DOHH2 (cell line): ENCODE data around the gene NBPF1.
"Not testable (repeated sequence)": the region's sequence is repeated elsewhere in the genome, so short reads cannot be mapped to it uniquely, and the experiment has no call there.

Source experiments
- EZH2phosphoT487 ChIP-seq: fragments of 200-600 bp; sonication (generic); IDR thresholded peaks from 2 replicates; pipeline ENCODE4 v1.6.1; 2017; ENCODE audit warnings: borderline replicate concordance, mild to moderate bottlenecking, antibody characterized with exemption, low read length, moderate library complexity, mixed read lengths
- TF ChIP-seq, protein P1 (sequence below): fragments of 200-600 bp; sonication (generic); IDR thresholded peaks from one replicate; pipeline ENCODE4 v1.5.1; 2014; ENCODE audit warnings: antibody characterized with exemption, mild to moderate bottlenecking, low read depth, low read length; ENCODE audit not compliant: poor library complexity, severe bottlenecking

- TF ChIP-seq, protein P1, sequence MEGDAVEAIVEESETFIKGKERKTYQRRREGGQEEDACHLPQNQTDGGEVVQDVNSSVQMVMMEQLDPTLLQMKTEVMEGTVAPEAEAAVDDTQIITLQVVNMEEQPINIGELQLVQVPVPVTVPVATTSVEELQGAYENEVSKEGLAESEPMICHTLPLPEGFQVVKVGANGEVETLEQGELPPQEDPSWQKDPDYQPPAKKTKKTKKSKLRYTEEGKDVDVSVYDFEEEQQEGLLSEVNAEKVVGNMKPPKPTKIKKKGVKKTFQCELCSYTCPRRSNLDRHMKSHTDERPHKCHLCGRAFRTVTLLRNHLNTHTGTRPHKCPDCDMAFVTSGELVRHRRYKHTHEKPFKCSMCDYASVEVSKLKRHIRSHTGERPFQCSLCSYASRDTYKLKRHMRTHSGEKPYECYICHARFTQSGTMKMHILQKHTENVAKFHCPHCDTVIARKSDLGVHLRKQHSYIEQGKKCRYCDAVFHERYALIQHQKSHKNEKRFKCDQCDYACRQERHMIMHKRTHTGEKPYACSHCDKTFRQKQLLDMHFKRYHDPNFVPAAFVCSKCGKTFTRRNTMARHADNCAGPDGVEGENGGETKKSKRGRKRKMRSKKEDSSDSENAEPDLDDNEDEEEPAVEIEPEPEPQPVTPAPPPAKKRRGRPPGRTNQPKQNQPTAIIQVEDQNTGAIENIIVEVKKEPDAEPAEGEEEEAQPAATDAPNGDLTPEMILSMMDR, result not testable (repeated sequence)
- TF ChIP-seq EZH2phosphoT487, result not testable (repeated sequence)
These were observed 48.0 kb downstream of the NBPF1 start for GRCh38 chr1:16565324-16565723.
